HCT116 (cell line): Measurements from ENCODE around the gene FMN2.

ENCODE experiments used
- CEBPB ChIP-seq: IDR thresholded peaks from 2 replicates; pipeline ENCODE4 v1.6.1; 2012; ENCODE audit warnings: low read depth
- CTCF ChIP-seq, 3 experiments: fragments of 200-600 bp in 1 of 3; sonication (generic) in 1 of 3; IDR thresholded peaks in 2 of 3; conservative IDR thresholded peaks in 1 of 3; 2 replicates each; pipeline ENCODE4 v1.5.1; 2012 to 2017; ENCODE audit warnings: low read depth in 2 of 3, low read length in 2 of 3, antibody characterized with exemption in 1 of 3, borderline replicate concordance in 1 of 3, control low read depth in 1 of 3, mild to moderate bottlenecking in 1 of 3, mixed read lengths in 1 of 3, mixed run types in 1 of 3, moderate library complexity in 1 of 3; ENCODE audit not compliant: insufficient read depth in 1 of 3
- EZH2 ChIP-seq: fragments of 200-600 bp; sonication (generic); IDR thresholded peaks from 2 replicates; pipeline ENCODE4 v1.6.1; 2017; ENCODE audit warnings: antibody characterized with exemption, mixed run types
- EZH2phosphoT487 ChIP-seq: fragments of 200-600 bp; IDR thresholded peaks from 2 replicates; pipeline ENCODE4 v1.6.1; 2018; ENCODE audit warnings: antibody characterized with exemption, borderline replicate concordance
- JUND ChIP-seq: IDR thresholded peaks from 2 replicates; pipeline ENCODE4 v1.6.1; 2012
- POLR2A ChIP-seq: IDR thresholded peaks from 2 replicates; pipeline ENCODE4 v1.7.0; 2011; ENCODE audit warnings: borderline replicate concordance; ENCODE audit not compliant: insufficient read depth, insufficient read length; ENCODE audit errors: extremely low read depth
- RAD21 ChIP-seq: IDR thresholded peaks from 2 replicates; pipeline ENCODE4 v1.6.1; 2012; ENCODE audit warnings: low read depth, mild to moderate bottlenecking
- ZNF274 ChIP-seq: fragments of 200-500 bp; sonication (Bioruptor generic); IDR thresholded peaks from 2 replicates; pipeline ENCODE4 v1.6.1; 2014; ENCODE audit warnings: mild to moderate bottlenecking, low read depth, low read length, inconsistent platforms

GRCh38 chr1:240424740-240425464 is 333.2 kb downstream of the FMN2 start:
- TF ChIP-seq JUND (no peak), CTCF (IDR thresholded peaks at IDR 0.05 in 2 of 3, conservative IDR thresholded peaks at IDR 0.05 in 1 of 3; ENCODE audit: borderline replicate concordance in 1 of 3, insufficient read depth in 1 of 3, low read depth in 2 of 3, low read length in 2 of 3) (no peak), POLR2A (no peak), RAD21 (no peak), EZH2phosphoT487 (no peak), EZH2 (no peak), ZNF274 (no peak), CEBPB (no peak)
